SK-N-SH treated with all-trans-retinoic acid at 6 μM for 48 hours (cell line): ENCODE results near the gene ORAI2.

Source experiments
- ATAC-seq: fragments of 200-7000 bp; cut with Tn5 transposase; 3 replicates; pipeline ENCODE4 v1.9.1; 2020; ENCODE audit warnings: mild to moderate bottlenecking, moderate library complexity
- ARNTL ChIP-seq: fragments of 450-650 bp; formaldehyde crosslinking; IDR thresholded peaks from 2 replicates; pipeline ENCODE4 v1.5.0; 2020; ENCODE audit warnings: low read depth, mild to moderate bottlenecking, moderate library complexity, borderline replicate concordance
- BACH2 ChIP-seq: fragments of 250-450 bp; sonication (Bioruptor Pico); IDR thresholded peaks from 2 replicates; pipeline ENCODE4 v1.9.0; 2021; ENCODE audit warnings: mild to moderate bottlenecking, borderline replicate concordance
- CREB5 ChIP-seq: fragments of 250-450 bp; sonication (Bioruptor Pico); IDR thresholded peaks from 2 replicates; pipeline ENCODE4 v1.5.1; 2020; ENCODE audit warnings: low read depth, mild to moderate bottlenecking, moderate library complexity
- CSRNP3 ChIP-seq: fragments of 250-450 bp; sonication (Bioruptor Pico); IDR thresholded peaks from 2 replicates; pipeline ENCODE4 v1.5.1; 2021; ENCODE audit warnings: mild to moderate bottlenecking, moderate library complexity
- ESRRG ChIP-seq: fragments of 250-450 bp; sonication (Bioruptor Pico); IDR thresholded peaks from 2 replicates; pipeline ENCODE4 v1.6.1; 2021; ENCODE audit warnings: mild to moderate bottlenecking
- GLIS3 ChIP-seq: fragments of 250-450 bp; sonication (Bioruptor Pico); IDR thresholded peaks from 2 replicates; pipeline ENCODE4 v1.5.0; 2020; ENCODE audit warnings: mild to moderate bottlenecking, moderate library complexity
- ISL1 ChIP-seq: fragments of 250-450 bp; sonication (Bioruptor Pico); IDR thresholded peaks from 2 replicates; pipeline ENCODE4 v2.1.2; 2022; ENCODE audit warnings: mild to moderate bottlenecking, moderate library complexity
- OSR1 ChIP-seq: fragments of 250-450 bp; sonication (Bioruptor Pico); IDR thresholded peaks from 2 replicates; pipeline ENCODE4 v1.8.0; 2022; ENCODE audit warnings: moderate library complexity, mild to moderate bottlenecking, inconsistent platforms
- PPARA ChIP-seq: fragments of 250-450 bp; sonication (Bioruptor Pico); IDR thresholded peaks from 2 replicates; pipeline ENCODE4 v1.5.0; 2020; ENCODE audit warnings: mild to moderate bottlenecking, borderline replicate concordance
- RARB ChIP-seq: fragments of 250-450 bp; sonication (Bioruptor Pico); IDR thresholded peaks from 2 replicates; pipeline ENCODE4 v1.8.0; 2021; ENCODE audit warnings: mild to moderate bottlenecking, moderate library complexity
- SNAI2 ChIP-seq: fragments of 250-450 bp; sonication (Bioruptor Pico); IDR thresholded peaks from 2 replicates; pipeline ENCODE4 v1.5.0; 2020; ENCODE audit warnings: mild to moderate bottlenecking, moderate library complexity
- TCF4 ChIP-seq: fragments of 250-450 bp; sonication (Bioruptor Pico); IDR thresholded peaks from 2 replicates; pipeline ENCODE4 v1.8.0; 2021; ENCODE audit warnings: mild to moderate bottlenecking, moderate library complexity, borderline replicate concordance
- TSHZ2 ChIP-seq: fragments of 250-450 bp; sonication (Bioruptor Pico); IDR thresholded peaks from 2 replicates; pipeline ENCODE4 v1.5.0; 2020; ENCODE audit warnings: mild to moderate bottlenecking, moderate library complexity
- ZFP3 ChIP-seq: fragments of 250-450 bp; sonication (Bioruptor Pico); IDR thresholded peaks from 2 replicates; pipeline ENCODE4 v1.5.0; 2020; ENCODE audit warnings: mild to moderate bottlenecking, moderate library complexity
- ZFP30 ChIP-seq: fragments of 450-650 bp; formaldehyde crosslinking; IDR thresholded peaks from 2 replicates; pipeline ENCODE4 v1.5.0; 2022; ENCODE audit warnings: mild to moderate bottlenecking, moderate library complexity
- ZNF70 ChIP-seq: fragments of 450-650 bp; formaldehyde crosslinking; IDR thresholded peaks from 2 replicates; pipeline ENCODE4 v1.5.0; 2020; ENCODE audit warnings: mild to moderate bottlenecking, moderate library complexity
- ZNF8 ChIP-seq: fragments of 450-650 bp; formaldehyde crosslinking; IDR thresholded peaks from 2 replicates; pipeline ENCODE4 v1.5.0; 2020; ENCODE audit warnings: mild to moderate bottlenecking, moderate library complexity
- TF ChIP-seq, protein P1 (sequence below): fragments of 250-450 bp; sonication (Bioruptor Pico); IDR thresholded peaks from 2 replicates; pipeline ENCODE4 v1.8.0; 2021; ENCODE audit warnings: low read depth, mild to moderate bottlenecking, moderate library complexity, borderline replicate concordance
- TF ChIP-seq, protein P2 (sequence below): fragments of 250-450 bp; sonication (Bioruptor Pico); IDR thresholded peaks from 2 replicates; pipeline ENCODE4 v1.8.0; 2020; ENCODE audit warnings: mild to moderate bottlenecking, moderate library complexity, borderline replicate concordance

The ORAI2 gene

DNA sequence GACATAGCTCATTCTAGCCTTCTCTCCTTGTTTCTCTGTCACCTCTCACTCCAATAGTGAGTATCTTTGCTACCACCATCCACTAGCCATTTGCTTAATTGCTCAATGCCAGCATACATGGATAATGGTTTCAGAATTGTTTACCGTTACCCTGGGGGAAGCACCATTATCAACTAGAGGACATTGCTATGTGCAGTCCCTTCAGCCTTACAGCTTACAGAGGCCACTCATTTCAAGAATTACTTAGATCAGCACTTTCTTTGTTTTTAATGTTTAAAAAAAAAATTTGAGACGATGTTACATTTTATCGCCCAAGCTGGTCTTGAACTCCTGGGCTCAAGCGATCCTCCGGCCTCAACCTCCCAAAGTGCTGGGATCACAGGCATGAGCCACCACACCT is 14.8 kb upstream of the ORAI2 start:
- TF ChIP-seq TSHZ2 (no peak), ZNF8 (CRISPR knock-in tag) (no peak), CSRNP3 (CRISPR knock-in tag) (no peak)
- TF ChIP-seq, all 23 proteins: peak for 0
- ATAC-seq: no peak

- no peak for ATAC-seq
- TF ChIP-seq BACH2 (CRISPR knock-in tag) (no peak), RARB (CRISPR knock-in tag) (no peak), CREB5 (CRISPR knock-in tag) (no peak), ZNF8 (CRISPR knock-in tag) (no peak), ARNTL (CRISPR knock-in tag) (no peak), SNAI2 (no peak), PPARA (no peak), TCF4 (no peak), ISL1 (CRISPR knock-in tag) (no peak), GLIS3 (CRISPR knock-in tag) (no peak), ZFP30 (CRISPR knock-in tag) (no peak)
- TF ChIP-seq, protein P1, sequence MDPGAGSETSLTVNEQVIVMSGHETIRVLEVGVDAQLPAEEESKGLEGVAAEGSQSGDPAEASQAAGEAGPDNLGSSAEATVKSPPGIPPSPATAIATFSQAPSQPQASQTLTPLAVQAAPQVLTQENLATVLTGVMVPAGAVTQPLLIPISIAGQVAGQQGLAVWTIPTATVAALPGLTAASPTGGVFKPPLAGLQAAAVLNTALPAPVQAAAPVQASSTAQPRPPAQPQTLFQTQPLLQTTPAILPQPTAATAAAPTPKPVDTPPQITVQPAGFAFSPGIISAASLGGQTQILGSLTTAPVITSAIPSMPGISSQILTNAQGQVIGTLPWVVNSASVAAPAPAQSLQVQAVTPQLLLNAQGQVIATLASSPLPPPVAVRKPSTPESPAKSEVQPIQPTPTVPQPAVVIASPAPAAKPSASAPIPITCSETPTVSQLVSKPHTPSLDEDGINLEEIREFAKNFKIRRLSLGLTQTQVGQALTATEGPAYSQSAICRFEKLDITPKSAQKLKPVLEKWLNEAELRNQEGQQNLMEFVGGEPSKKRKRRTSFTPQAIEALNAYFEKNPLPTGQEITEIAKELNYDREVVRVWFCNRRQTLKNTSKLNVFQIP (CRISPR knock-in tag): no peak
Observed at GRCh38 chr7:102421706-102422240, 11.6 kb upstream of the ORAI2 start.

GRCh38 chr7:102424129-102424551 is 9.2 kb upstream of the ORAI2 start:
- no peak; the same call in 2 of the 3 replicates for ATAC-seq

GRCh38 chr7:102424787-102425218 is 8.6 kb upstream of the ORAI2 start:
- ATAC-seq: no peak
- TF ChIP-seq ARNTL (CRISPR knock-in tag): no peak
- TF ChIP-seq TCF4: no peak
- TF ChIP-seq OSR1 (CRISPR knock-in tag): no peak

More at GRCh38 chr7:102424129-102424551, 9.2 kb upstream of the ORAI2 start:
- TF ChIP-seq BACH2 (CRISPR knock-in tag): no peak
- TF ChIP-seq TCF4: no peak
- TF ChIP-seq SNAI2: no peak
- TF ChIP-seq ZNF70 (CRISPR knock-in tag): no peak
- TF ChIP-seq RARB (CRISPR knock-in tag): no peak

DNA sequence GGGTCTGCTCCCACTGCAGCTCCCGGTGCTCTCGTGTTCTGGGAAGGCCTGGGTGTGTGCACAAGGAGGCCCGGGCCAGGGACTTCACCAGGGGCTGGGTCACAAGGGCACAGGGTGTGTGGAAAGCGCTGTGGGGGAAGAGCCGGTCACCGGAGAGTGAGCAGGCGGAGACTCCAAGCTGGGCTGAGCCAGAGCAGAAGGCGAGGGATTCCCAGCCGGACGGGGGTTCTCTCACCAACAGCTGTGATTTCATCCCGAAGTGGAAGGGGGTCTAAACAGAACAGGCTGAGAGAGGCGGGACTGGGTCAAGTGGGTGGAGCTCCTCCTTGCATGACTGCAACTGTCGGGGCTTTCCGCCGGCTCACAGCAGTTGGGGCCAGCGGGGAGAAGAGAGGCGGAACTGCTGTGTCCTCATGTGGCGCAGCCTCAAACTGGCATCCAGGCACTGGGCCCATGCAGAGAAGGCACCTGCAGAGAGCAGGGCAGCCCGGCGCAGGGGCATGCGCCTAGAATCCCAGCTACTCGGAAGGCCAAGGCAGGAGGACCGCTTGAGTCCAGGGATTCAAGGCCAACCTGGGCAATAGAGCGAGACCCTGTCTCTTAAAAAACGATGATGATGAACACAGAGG is 7.6 kb upstream of the ORAI2 start:
- TF ChIP-seq ISL1 (CRISPR knock-in tag): no peak
- TF ChIP-seq ARNTL (CRISPR knock-in tag): no peak
- TF ChIP-seq ZNF8 (CRISPR knock-in tag): no peak
- TF ChIP-seq, protein P2, sequence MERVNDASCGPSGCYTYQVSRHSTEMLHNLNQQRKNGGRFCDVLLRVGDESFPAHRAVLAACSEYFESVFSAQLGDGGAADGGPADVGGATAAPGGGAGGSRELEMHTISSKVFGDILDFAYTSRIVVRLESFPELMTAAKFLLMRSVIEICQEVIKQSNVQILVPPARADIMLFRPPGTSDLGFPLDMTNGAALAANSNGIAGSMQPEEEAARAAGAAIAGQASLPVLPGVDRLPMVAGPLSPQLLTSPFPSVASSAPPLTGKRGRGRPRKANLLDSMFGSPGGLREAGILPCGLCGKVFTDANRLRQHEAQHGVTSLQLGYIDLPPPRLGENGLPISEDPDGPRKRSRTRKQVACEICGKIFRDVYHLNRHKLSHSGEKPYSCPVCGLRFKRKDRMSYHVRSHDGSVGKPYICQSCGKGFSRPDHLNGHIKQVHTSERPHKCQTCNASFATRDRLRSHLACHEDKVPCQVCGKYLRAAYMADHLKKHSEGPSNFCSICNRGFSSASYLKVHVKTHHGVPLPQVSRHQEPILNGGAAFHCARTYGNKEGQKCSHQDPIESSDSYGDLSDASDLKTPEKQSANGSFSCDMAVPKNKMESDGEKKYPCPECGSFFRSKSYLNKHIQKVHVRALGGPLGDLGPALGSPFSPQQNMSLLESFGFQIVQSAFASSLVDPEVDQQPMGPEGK: no peak
- TF ChIP-seq ZFP3: no peak
- TF ChIP-seq ESRRG (CRISPR knock-in tag): no peak
- no peak for TF ChIP-seq TSHZ2
- TF ChIP-seq BACH2 (CRISPR knock-in tag): no peak
- no peak for ATAC-seq
